Measurements from ENCODE around the gene C1S. TPM values are rescaled to one million over a fixed set of nuclear protein-coding genes. Genes with fewer than 3 reads are reported as not detected.
"Not testable (repeated sequence)": the region's sequence is repeated elsewhere in the genome, so short reads cannot be mapped to it uniquely, and the experiment has no call there.

Gene C1S
- total RNA-seq, 2 donors from 2014 or later, result 105 to 157 TPM

- no peak for TF ChIP-seq POLR2A (IDR thresholded peaks at IDR 0.05)
- TF ChIP-seq, protein P1, sequence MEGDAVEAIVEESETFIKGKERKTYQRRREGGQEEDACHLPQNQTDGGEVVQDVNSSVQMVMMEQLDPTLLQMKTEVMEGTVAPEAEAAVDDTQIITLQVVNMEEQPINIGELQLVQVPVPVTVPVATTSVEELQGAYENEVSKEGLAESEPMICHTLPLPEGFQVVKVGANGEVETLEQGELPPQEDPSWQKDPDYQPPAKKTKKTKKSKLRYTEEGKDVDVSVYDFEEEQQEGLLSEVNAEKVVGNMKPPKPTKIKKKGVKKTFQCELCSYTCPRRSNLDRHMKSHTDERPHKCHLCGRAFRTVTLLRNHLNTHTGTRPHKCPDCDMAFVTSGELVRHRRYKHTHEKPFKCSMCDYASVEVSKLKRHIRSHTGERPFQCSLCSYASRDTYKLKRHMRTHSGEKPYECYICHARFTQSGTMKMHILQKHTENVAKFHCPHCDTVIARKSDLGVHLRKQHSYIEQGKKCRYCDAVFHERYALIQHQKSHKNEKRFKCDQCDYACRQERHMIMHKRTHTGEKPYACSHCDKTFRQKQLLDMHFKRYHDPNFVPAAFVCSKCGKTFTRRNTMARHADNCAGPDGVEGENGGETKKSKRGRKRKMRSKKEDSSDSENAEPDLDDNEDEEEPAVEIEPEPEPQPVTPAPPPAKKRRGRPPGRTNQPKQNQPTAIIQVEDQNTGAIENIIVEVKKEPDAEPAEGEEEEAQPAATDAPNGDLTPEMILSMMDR (IDR thresholded peaks at IDR 0.05), result no peak
- Histone ChIP-seq H3K4me1 (no peaks in the 10 kb centered on the region), H3K27me3 (no peaks in the 10 kb centered on the region), H3K36me3 (replicated peaks in 1 of 2; ENCODE audit: insufficient read depth in 1 of 2, low read depth in 2 of 2) (no peaks in the 10 kb centered on the region), H3K27ac (no peak overlapping the region), H3K9me3 (no peaks in the 10 kb centered on the region), H3K4me3 (no peak overlapping the region)
- no peak for DNase-seq
- 50 to 68% methylated on average over 1 of the region's 1 CpG for WGBS, 2 donors
- ATAC-seq, result no peak
- intact Hi-C loops (cut with DNase I), result no loop called here
Measured at GRCh38 chr12:7034464-7034863, 26.1 kb upstream of the C1S start.

DNA sequence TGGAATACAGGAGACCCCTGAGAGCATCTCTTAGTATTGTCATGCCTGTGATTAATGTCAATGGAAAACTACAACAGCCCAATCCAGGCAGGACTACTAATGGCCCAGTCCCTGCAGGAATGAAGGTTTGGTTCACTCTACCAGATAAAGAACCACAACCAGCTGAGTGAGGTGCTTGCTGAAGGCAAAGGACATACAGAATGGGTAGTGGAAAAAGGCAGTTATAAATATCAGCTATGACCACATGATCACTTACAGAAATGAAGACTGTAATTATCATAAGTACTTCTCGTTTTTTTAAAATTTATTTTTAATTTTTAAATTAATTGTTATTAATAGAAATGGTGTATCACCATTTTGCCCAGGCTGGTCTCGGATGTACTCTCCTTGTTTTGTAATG lies 25.1 kb upstream of the C1S start:
- no peaks in the 10 kb centered on the region for H3K4me1 ChIP-seq
- DNase-seq (no peak), ATAC-seq (no peak)
- TF ChIP-seq, protein P1 (IDR thresholded peaks at IDR 0.05), result no peak
- no peak for TF ChIP-seq POLR2A (IDR thresholded peaks at IDR 0.05)
- WGBS, 2 donors, result 48 to 60% methylated on average over 2 of the region's 2 CpGs
- no peak overlapping the region for H3K4me3 ChIP-seq
- no peak overlapping the region for H3K27ac ChIP-seq
- H3K9me3 ChIP-seq, result no peaks in the 10 kb centered on the region
- H3K27me3 ChIP-seq, result no peaks in the 10 kb centered on the region
- intact Hi-C loops (cut with DNase I), result no loop called here
- no peaks in the 10 kb centered on the region for H3K36me3 ChIP-seq (replicated peaks in 1 of 2; ENCODE audit: insufficient read depth in 1 of 2, low read depth in 2 of 2)

GRCh38 chr12:7037411-7037810 lies 23.1 kb upstream of the C1S start:
- WGBS, 2 donors, result 89 to 90% methylated on average over 4 to 25 of the region's 32 CpGs
- intact Hi-C loops (cut with DNase I), result not testable (repeated sequence)

DNA sequence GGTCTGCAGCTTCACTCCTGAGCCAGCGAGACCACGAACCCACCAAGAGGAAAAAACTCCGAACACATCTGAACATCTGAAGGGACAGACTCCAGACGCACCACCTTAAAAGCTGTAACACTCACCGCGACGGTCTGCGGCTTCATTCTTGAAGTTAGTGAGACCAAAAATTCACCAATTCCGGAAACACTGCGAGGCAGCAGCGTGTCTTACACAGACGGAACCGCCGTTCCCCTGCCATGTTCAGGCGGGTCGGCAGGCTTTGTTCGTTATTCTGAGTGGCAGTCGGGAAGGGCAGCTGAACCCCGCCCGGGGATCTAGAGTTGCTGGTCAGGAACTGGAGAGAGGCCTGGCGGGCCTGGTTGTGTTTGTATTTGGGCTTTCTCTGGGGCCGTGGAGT lies 21.9 kb upstream of the C1S start:
- ATAC-seq, result no peak
- intact Hi-C loops (cut with DNase I), result no loop called here
- no peaks in the 10 kb centered on the region for H3K27me3 ChIP-seq
- H3K4me1 ChIP-seq, result no peaks in the 10 kb centered on the region
- no peak overlapping the region for H3K27ac ChIP-seq
- no peak overlapping the region for H3K4me3 ChIP-seq
- no peaks in the 10 kb centered on the region for H3K9me3 ChIP-seq
- TF ChIP-seq, protein P1 (IDR thresholded peaks at IDR 0.05), result no peak
- TF ChIP-seq POLR2A (IDR thresholded peaks at IDR 0.05), result no peak
- no peak for DNase-seq
- no peaks in the 10 kb centered on the region for H3K36me3 ChIP-seq (replicated peaks in 1 of 2; ENCODE audit: insufficient read depth in 1 of 2, low read depth in 2 of 2)
- 88 to 90% methylated on average over 22 of the region's 22 CpGs for WGBS, 2 donors

More at GRCh38 chr12:7037411-7037810, 23.1 kb upstream of the C1S start:
- not testable (repeated sequence) for ATAC-seq; DNase-seq; H3K4me3 ChIP-seq; H3K9me3 ChIP-seq; H3K27ac ChIP-seq; H3K4me1 ChIP-seq; H3K36me3 ChIP-seq (replicated peaks in 1 of 2; ENCODE audit: insufficient read depth in 1 of 2, low read depth in 2 of 2); H3K27me3 ChIP-seq

GRCh38 chr12:7039403-7039802 lies 21.1 kb upstream of the C1S start:
- Histone ChIP-seq H3K4me3 (no peak overlapping the region), H3K4me1 (no peaks in the 10 kb centered on the region), H3K27me3 (no peaks in the 10 kb centered on the region), H3K27ac (no peak overlapping the region), H3K36me3 (replicated peaks in 1 of 2; ENCODE audit: insufficient read depth in 1 of 2, low read depth in 2 of 2) (no peaks in the 10 kb centered on the region), H3K9me3 (no peaks in the 10 kb centered on the region)
- TF ChIP-seq, protein P1 (IDR thresholded peaks at IDR 0.05), result no peak
- TF ChIP-seq POLR2A (IDR thresholded peaks at IDR 0.05), result no peak
- ATAC-seq (no peak), DNase-seq (no peak)
- intact Hi-C loops (cut with DNase I), result no loop called here
- WGBS, 2 donors, result 69 to 71% methylated on average over 10 of the region's 10 CpGs

Data from body of pancreas (tissue), 4 donors.